H1 (cell line): ENCODE measurements around the gene TMEM106A. TPM values are rescaled to one million over a fixed set of nuclear protein-coding genes. Genes with fewer than 3 reads are reported as not detected.

ENCODE experiments used
- CTCF ChIA-PET: fragments of 300-600 bp; sonication (Branson Sonifier 250); formaldehyde crosslinking; loops from one replicate; lab custom pipeline; 2021; ENCODE audit not compliant: partially characterized antibody; lab: Charles Lee
- POLR2A ChIA-PET: fragments of 300-600 bp; sonication (Branson Sonifier 250); formaldehyde crosslinking; loops from one replicate; lab custom pipeline; 2021; ENCODE audit warnings: inconsistent platforms; ENCODE audit not compliant: partially characterized antibody; lab: Charles Lee
- DNase-seq, 2 experiments: peaks; one replicate each; pipeline versions ENCODE4 v3.0.0 to v3.0.0-alpha.2; 2010 to 2022; ENCODE audit warnings: low spot score in 2 of 2, low read depth in 1 of 2, mixed read lengths in 1 of 2
- FAIRE-seq: peaks from 2 replicates; lab custom pipeline; 2011; peaks lifted over from hg19 to GRCh38; lab: Jason Lieb, UNC
- H2AFZ ChIP-seq: 2 replicates; pipeline ENCODE4 v1.8.1; 2012; ENCODE audit warnings: low read length, inconsistent platforms
- H2AK5ac ChIP-seq: 2 replicates; pipeline ENCODE4 v1.6.1; 2013; ENCODE audit warnings: low read depth, low read length
- H2BK120ac ChIP-seq: replicated peaks from 2 replicates; pipeline ENCODE3; 2013; ENCODE audit warnings: low read depth, low read length, inconsistent platforms
- H2BK12ac ChIP-seq: 2 replicates; pipeline ENCODE4 v1.6.1; 2013; ENCODE audit warnings: low read depth, low read length
- H2BK15ac ChIP-seq: 2 replicates; pipeline ENCODE4 v1.6.1; 2013; ENCODE audit warnings: low read length
- H2BK20ac ChIP-seq: 2 replicates; pipeline ENCODE4 v1.6.1; 2013; ENCODE audit warnings: low read length
- H2BK5ac ChIP-seq: 2 replicates; pipeline ENCODE4 v1.6.1; 2013; ENCODE audit warnings: low read depth, low read length
- H3K14ac ChIP-seq: 2 replicates; pipeline ENCODE4 v1.6.1; 2013; ENCODE audit warnings: inconsistent platforms; ENCODE audit not compliant: insufficient read length
- H3K18ac ChIP-seq: 2 replicates; pipeline ENCODE4 v1.6.1; 2013; ENCODE audit warnings: low read length; ENCODE audit errors: extremely low read depth
- H3K23ac ChIP-seq: 2 replicates; pipeline ENCODE4 v1.6.1; 2013; ENCODE audit warnings: inconsistent platforms; ENCODE audit not compliant: insufficient read length
- H3K23me2 ChIP-seq: 2 replicates; pipeline ENCODE4 v1.6.1; 2013; ENCODE audit warnings: low read depth, low read length
- H3K27ac ChIP-seq: 2 replicates; pipeline ENCODE4 v1.6.1; 2011; ENCODE audit warnings: low read depth, low read length, inconsistent platforms
- H3K27me3 ChIP-seq, 4 experiments: replicated peaks in 1 of 4; 1 replicate in 1 of 4; 2 replicates in 3 of 4; pipeline versions ENCODE4 v1.6.1 to v1.8.1; 2011 to 2013; ENCODE audit warnings: low read length in 3 of 4, mild to moderate bottlenecking in 3 of 4, inconsistent platforms in 2 of 4, mixed read lengths in 2 of 4, moderate library complexity in 1 of 4; ENCODE audit not compliant: control insufficient read depth in 3 of 4, insufficient read depth in 3 of 4; ENCODE audit errors: extremely low read depth in 1 of 4
- H3K36me3 ChIP-seq, 4 experiments: 2 replicates each; pipeline versions ENCODE4 v1.6.1 to v1.8.1; 2011 to 2013; ENCODE audit warnings: mild to moderate bottlenecking in 4 of 4, low read length in 3 of 4, moderate library complexity in 2 of 4, control low read depth in 1 of 4, inconsistent platforms in 1 of 4; ENCODE audit not compliant: insufficient read depth in 4 of 4, control insufficient read depth in 2 of 4
- H3K4ac ChIP-seq: replicated peaks from 2 replicates; pipeline ENCODE3; 2013; ENCODE audit warnings: low read length, low read depth, mixed read lengths, inconsistent platforms; ENCODE audit not compliant: insufficient read length
- H3K4me1 ChIP-seq, 4 experiments: replicated peaks in 1 of 4; 1 replicate in 1 of 4; 2 replicates in 3 of 4; pipeline versions ENCODE4 v1.6.1 to v1.8.1; 2011 to 2013; ENCODE audit warnings: low read length in 3 of 4, inconsistent platforms in 2 of 4, mixed read lengths in 1 of 4; ENCODE audit not compliant: insufficient read depth in 4 of 4, control insufficient read depth in 3 of 4
- H3K4me2 ChIP-seq, 2 experiments: 2 replicates each; pipeline versions ENCODE4 v1.6.1 to v1.8.1; 2011 to 2013; ENCODE audit warnings: low read depth in 2 of 2, low read length in 2 of 2, control low read depth in 1 of 2, inconsistent platforms in 1 of 2, mild to moderate bottlenecking in 1 of 2; ENCODE audit not compliant: insufficient read depth in 1 of 2
- H3K4me3 ChIP-seq, 4 experiments: fragments of 200-600, 300-600 bp in 1 of 4; sonication (generic), shearing (Covaris generic), sonication (Bioruptor Twin) in 1 of 4; 2 replicates each; pipeline versions ENCODE4 v1.5.1 to v1.8.1; 2011 to 2016; ENCODE audit warnings: low read length in 4 of 4, low read depth in 3 of 4, control low read depth in 2 of 4, inconsistent platforms in 2 of 4, mild to moderate bottlenecking in 2 of 4, mixed read lengths in 1 of 4, moderate library complexity in 1 of 4; ENCODE audit not compliant: insufficient read depth in 2 of 4; ENCODE audit errors: extremely low read depth in 1 of 4
- H3K56ac ChIP-seq: replicated peaks from 2 replicates; pipeline ENCODE3; 2013; ENCODE audit warnings: low read depth, mild to moderate bottlenecking, mixed read lengths, low read length, inconsistent platforms; ENCODE audit not compliant: insufficient read length
- H3K79me1 ChIP-seq: 2 replicates; pipeline ENCODE4 v1.6.1; 2013; ENCODE audit warnings: low read depth, low read length, control low read depth
- H3K79me2 ChIP-seq, 2 experiments: 2 replicates each; pipeline versions ENCODE4 v1.6.1 to v1.8.1; 2012 to 2013; ENCODE audit warnings: low read length in 2 of 2, mild to moderate bottlenecking in 2 of 2, inconsistent platforms in 1 of 2; ENCODE audit not compliant: insufficient read depth in 2 of 2, control insufficient read depth in 1 of 2
- H3K9ac ChIP-seq, 4 experiments: replicated peaks in 1 of 4; 1 replicate in 1 of 4; 2 replicates in 3 of 4; pipeline versions ENCODE4 v1.6.1 to v1.8.1; 2011 to 2013; ENCODE audit warnings: low read depth in 3 of 4, low read length in 3 of 4, control low read depth in 2 of 4, mild to moderate bottlenecking in 2 of 4, moderate library complexity in 2 of 4, inconsistent platforms in 1 of 4; ENCODE audit errors: extremely low read depth in 1 of 4
- H3K9me3 ChIP-seq, 2 experiments: 2 replicates each; pipeline versions ENCODE4 v1.6.1 to v1.8.1; 2012 to 2013; ENCODE audit warnings: mild to moderate bottlenecking in 2 of 2, moderate library complexity in 2 of 2, control low read depth in 1 of 2, inconsistent platforms in 1 of 2, low read depth in 1 of 2, low read length in 1 of 2, mixed read lengths in 1 of 2; ENCODE audit not compliant: insufficient read depth in 2 of 2
- H4K20me1 ChIP-seq, 2 experiments: replicated peaks in 1 of 2; 2 replicates each; pipeline versions ENCODE3 to v1.8.1; 2011 to 2013; ENCODE audit warnings: inconsistent platforms in 2 of 2, low read length in 2 of 2, mild to moderate bottlenecking in 1 of 2; ENCODE audit not compliant: insufficient read depth in 2 of 2, control insufficient read depth in 1 of 2
- H4K5ac ChIP-seq: 2 replicates; pipeline ENCODE4 v1.6.1; 2013; ENCODE audit warnings: low read length, low read depth, mixed read lengths, inconsistent platforms; ENCODE audit not compliant: insufficient read length
- H4K8ac ChIP-seq: 2 replicates; pipeline ENCODE4 v1.8.0; 2013; ENCODE audit warnings: mild to moderate bottlenecking, moderate library complexity, low read length, inconsistent platforms; ENCODE audit not compliant: insufficient read depth; ENCODE audit errors: extremely low read depth
- H4K91ac ChIP-seq: replicated peaks from 2 replicates; pipeline ENCODE3; 2013; ENCODE audit warnings: low read length, mixed read lengths, inconsistent platforms; ENCODE audit not compliant: insufficient read length
- ASH2L ChIP-seq: fragments of 200-600, 300-600 bp; sonication (generic); IDR thresholded peaks from one replicate; pipeline ENCODE4 v1.7.1; 2017; ENCODE audit warnings: low read length
- CHD1 ChIP-seq: IDR thresholded peaks from 2 replicates; pipeline ENCODE4 v1.6.1; 2012; ENCODE audit warnings: low read depth, low read length, improper control_type of control experiment
- CHD2 ChIP-seq: IDR thresholded peaks from 2 replicates; pipeline ENCODE4 v1.6.1; 2012; ENCODE audit warnings: low read length, improper control_type of control experiment
- CREB1 ChIP-seq: IDR thresholded peaks from 2 replicates; pipeline ENCODE4 v1.6.1; 2012; ENCODE audit warnings: inconsistent platforms
- EP300 ChIP-seq, 2 experiments: IDR thresholded peaks; 1 replicate in 1 of 2; 2 replicates in 1 of 2; pipeline ENCODE4 v1.6.1; 2011 to 2012; ENCODE audit warnings: low read depth in 2 of 2, low read length in 2 of 2, mild to moderate bottlenecking in 2 of 2, borderline replicate concordance in 1 of 2, inconsistent platforms in 1 of 2, moderate library complexity in 1 of 2
- GABPA ChIP-seq: IDR thresholded peaks from 2 replicates; pipeline ENCODE4 v1.6.1; 2011; ENCODE audit warnings: mild to moderate bottlenecking, low read length, moderate library complexity, borderline replicate concordance; ENCODE audit not compliant: insufficient read depth
- KDM5A ChIP-seq: fragments of 200-600 bp; IDR thresholded peaks from 2 replicates; pipeline ENCODE4 v1.7.1; 2012; ENCODE audit warnings: mild to moderate bottlenecking, low read length, inconsistent platforms, mixed read lengths
- POLR2A ChIP-seq, 2 experiments: IDR thresholded peaks; 1 replicate in 1 of 2; 2 replicates in 1 of 2; pipeline ENCODE4 v1.6.1; 2011; ENCODE audit warnings: low read depth in 2 of 2, low read length in 2 of 2, mild to moderate bottlenecking in 2 of 2; ENCODE audit errors: control extremely low read depth in 1 of 2
- SIN3A ChIP-seq, 2 experiments: IDR thresholded peaks in 1 of 2; conservative IDR thresholded peaks in 1 of 2; 2 replicates each; pipeline ENCODE4 v1.6.1; 2011 to 2012; ENCODE audit warnings: low read length in 2 of 2, improper control_type of control experiment in 1 of 2, low read depth in 1 of 2, mild to moderate bottlenecking in 1 of 2
- ZNF274 ChIP-seq: IDR thresholded peaks from 2 replicates; pipeline ENCODE4 v1.7.0; 2012; ENCODE audit warnings: low read length, borderline replicate concordance; ENCODE audit errors: extremely low read depth
- WGBS, 2 experiments: shearing (Covaris generic) in 1 of 2; methylation state at CpG; one replicate each; pipeline versions ENCODE4 v1.1.6 to v1.1.7; 2013 to 2015; ENCODE audit warnings: low lambda C conversion rate in 2 of 2, mixed read lengths in 2 of 2, inconsistent platforms in 1 of 2, low coverage in 1 of 2, missing lambda C conversion rate in 1 of 2; ENCODE audit not compliant: insufficient replicate concordance in 2 of 2, insufficient coverage in 1 of 2, insufficient read length in 1 of 2; ENCODE audit errors: extremely low coverage in 1 of 2, missing lambda C conversion rate in 1 of 2; 5-methylcytosine and 5-hydroxymethylcytosine counted together
- polyA plus RNA-seq, 7 experiments: library from polyadenylated mRNA; depleted of rRNA in 3 of 7; stranded (reverse) in 5 of 7; unstranded in 2 of 7; fragments of >200 nt in 5 of 7; fragments of 200-250 nt in 2 of 7; gene quantifications; 1 replicate in 5 of 7; 2 replicates in 1 of 7; 4 replicates in 1 of 7; pipeline versions ENCODE4 v1.2.1 to v1.2.3, GENCODE V29; 2011 to 2013; ENCODE audit warnings: missing spikeins in 2 of 7, mixed read lengths in 2 of 7
- total RNA-seq: library from RNA; stranded (reverse); fragmentation: NEBNext Ultra II Directional; extraction: Animal tissue kit (Norgen Biotek cat#: 25700); gene quantifications from 2 replicates; pipeline ENCODE4 v1.2.1, GENCODE V29; 2021

Gene TMEM106A
- total and polyA plus RNA-seq, 2 of the 8 experiments (the other 6 are each of a cell fraction or from before 2014, with no cell fraction given), result 3.2 to 5.4 TPM

DNA sequence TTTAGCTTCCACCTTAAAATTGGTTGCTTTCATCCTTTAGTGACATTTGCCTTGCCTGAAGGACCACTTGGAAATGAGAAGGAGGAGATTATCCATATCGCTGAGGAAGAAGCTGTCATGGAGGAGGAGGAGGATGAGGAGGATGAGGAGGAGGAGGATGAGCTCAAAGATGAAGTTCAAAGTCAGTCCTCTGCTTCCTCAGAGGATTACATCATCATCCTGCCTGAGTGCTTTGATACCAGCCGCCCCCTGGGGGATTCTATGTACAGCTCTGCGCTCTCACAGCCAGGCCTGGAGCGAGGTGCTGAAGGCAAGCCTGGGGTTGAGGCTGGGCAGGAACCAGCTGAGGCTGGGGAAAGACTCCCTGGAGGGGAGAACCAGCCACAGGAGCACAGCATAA lies 11.5 kb upstream of the TMEM106A start:
- no peak overlapping the region for H3K23ac ChIP-seq
- no peak overlapping the region for H3K4me2 ChIP-seq
- H3K4me3 ChIP-seq, result no peak overlapping the region
- no peak overlapping the region for H2AK5ac ChIP-seq
- H2BK5ac ChIP-seq, result no peak overlapping the region
- H2BK12ac ChIP-seq, result no peak overlapping the region
- H3K14ac ChIP-seq, result no peak overlapping the region
- no peak overlapping the region for H3K56ac ChIP-seq
- 93% methylated on average over 4 of the region's 4 CpGs; no CpG with 5 or more reads in 1 of the 2 experiments for WGBS, 2 experiments
- peaks cover 8 to 47% (median 27%) of the 10 kb centered on the region in 4 experiments; a peak in 6 of 8 replicates for H3K36me3 ChIP-seq
- H2AFZ ChIP-seq, result no peak overlapping the region
- no peaks in the 10 kb centered on the region for H3K79me2 ChIP-seq
- no peak overlapping the region for H3K18ac ChIP-seq
- H2BK20ac ChIP-seq, result no peak overlapping the region
- H4K5ac ChIP-seq, result no peak overlapping the region
- CTCF ChIA-PET, result interaction anchor here (0.5 to 2.7 kb wide), 7 partner anchors 13 to 380 kb away, joined by 3 to 14 read pairs (median 3); partner anchors contain the start of gene TMEM106A
- POLR2A ChIA-PET, result interaction anchor here (0.6 to 2.0 kb wide), 5 partner anchors 9 to 115 kb away, joined by 3 to 8 read pairs (median 4); partner anchors contain the start of gene TMEM106A
- DNase-seq (no peak), FAIRE-seq (no peak)
- no peaks in the 10 kb centered on the region for H3K27me3 ChIP-seq
- no peak overlapping the region for H4K8ac ChIP-seq
- H4K91ac ChIP-seq, result no peak overlapping the region
- H3K27ac ChIP-seq, result no peak overlapping the region
- peaks cover 0 to 2% of the 10 kb centered on the region in 2 experiments for H4K20me1 ChIP-seq
- H3K79me1 ChIP-seq, result no peaks in the 10 kb centered on the region
- H3K9me3 ChIP-seq, result no peaks in the 10 kb centered on the region
- H2BK15ac ChIP-seq, result no peak overlapping the region
- no peaks in the 10 kb centered on the region for H3K23me2 ChIP-seq
- H2BK120ac ChIP-seq, result no peak overlapping the region
- no peak overlapping the region for H3K4ac ChIP-seq
- H3K9ac ChIP-seq, result no peak overlapping the region
- no peaks in the 10 kb centered on the region for H3K4me1 ChIP-seq
- TF ChIP-seq KDM5A (no peak), GABPA (no peak), ASH2L (no peak), ZNF274 (no peak), CHD1 (no peak), CREB1 (no peak), SIN3A (conservative IDR thresholded peaks at IDR 0.05 in 1 of 2, IDR thresholded peaks at IDR 0.05 in 1 of 2; ENCODE audit: low read depth in 1 of 2, low read length in 2 of 2) (no peak), EP300 (IDR thresholded peaks at IDR 0.05; ENCODE audit: borderline replicate concordance in 1 of 2, low read depth in 2 of 2, low read length in 2 of 2) (no peak), CHD2 (no peak), POLR2A (IDR thresholded peaks at IDR 0.05; ENCODE audit: control extremely low read depth in 1 of 2, low read depth in 2 of 2, low read length in 2 of 2) (no peak)
